Spinal cord (tissue), 10 donors: ENCODE data around the gene MYO3A. TPM values are rescaled to one million over a fixed set of nuclear protein-coding genes. Genes with fewer than 3 reads are reported as not detected.

ENCODE experiments used
- DNase-seq, 6 donors: peaks; one replicate each; pipeline versions ENCODE4 v3.0.0 to v3.0.0-alpha.2; 2013 to 2015; ENCODE audit warnings: low spot score in 6 of 6, low read depth in 4 of 6
- H3K27ac ChIP-seq: one replicate; pipeline ENCODE4 v1.5.1; 2013; ENCODE audit warnings: low read depth, low read length, control low read depth
- H3K27me3 ChIP-seq: one replicate; pipeline ENCODE4 v1.6.1; 2013; ENCODE audit warnings: low read length; ENCODE audit not compliant: control insufficient read depth, insufficient read depth
- H3K36me3 ChIP-seq: one replicate; pipeline ENCODE4 v1.6.1; 2013; ENCODE audit warnings: low read length; ENCODE audit not compliant: control insufficient read depth, insufficient read depth
- H3K4me1 ChIP-seq: one replicate; pipeline ENCODE4 v1.6.1; 2013; ENCODE audit warnings: low read length; ENCODE audit not compliant: control insufficient read depth, insufficient read depth
- H3K4me3 ChIP-seq: one replicate; pipeline ENCODE4 v1.5.1; 2013; ENCODE audit warnings: low read depth, low read length, control low read depth
- H3K9me3 ChIP-seq: one replicate; pipeline ENCODE4 v1.6.1; 2013; ENCODE audit warnings: low read length; ENCODE audit not compliant: control insufficient read depth, insufficient read depth
- WGBS: methylation state at CpG from one replicate; pipeline ENCODE4 v1.1.5; 2013; ENCODE audit warnings: missing lambda C conversion rate; ENCODE audit not compliant: insufficient coverage; 5-methylcytosine and 5-hydroxymethylcytosine counted together
- polyA plus RNA-seq, 2 donors: library from polyadenylated mRNA; unstranded; fragments of 120-200 nt; gene quantifications; one replicate each; pipeline ENCODE4 v1.2.1, GENCODE V29; 2013; ENCODE audit not compliant: insufficient read length in 2 of 2
- total RNA-seq, 2 donors: library from RNA; depleted of rRNA in 1 of 2; stranded (reverse); fragments of 120-200 nt in 1 of 2; fragments of >200 nt in 1 of 2; gene quantifications; one replicate each; pipeline versions ENCODE4 v1.2.3 to v1.2.4, GENCODE V29; 2013 to 2014
- donor health status: healthy.

The MYO3A gene
- total and polyA plus RNA-seq, 4 donors, result 2.0 to 4.7 (median 3.9) TPM

GRCh38 chr10:26015092-26015491 lies 81.1 kb downstream of the MYO3A start:
- Histone ChIP-seq H3K4me1 (no peaks in the 10 kb centered on the region), H3K27ac (no peak overlapping the region), H3K36me3 (no peaks in the 10 kb centered on the region), H3K4me3 (no peak overlapping the region), H3K9me3 (peaks cover 2% of the 10 kb centered on the region), H3K27me3 (no peaks in the 10 kb centered on the region)
- DNase-seq, result no peak
- WGBS, result no CpG with 5 or more reads among the region's 1 CpG

GRCh38 chr10:26022831-26023230 lies 88.8 kb downstream of the MYO3A start:
- Histone ChIP-seq H3K27me3 (no peaks in the 10 kb centered on the region), H3K9me3 (no peaks in the 10 kb centered on the region), H3K4me1 (no peaks in the 10 kb centered on the region), H3K36me3 (no peaks in the 10 kb centered on the region), H3K4me3 (no peak overlapping the region), H3K27ac (no peak overlapping the region)
- DNase-seq, result peak in 1 of 6 donors; percentile 49

GRCh38 chr10:26024303-26024702 lies 90.3 kb downstream of the MYO3A start:
- DNase-seq, result no peak
- no peaks in the 10 kb centered on the region for H3K9me3 ChIP-seq
- no CpG with 5 or more reads among the region's 2 CpGs for WGBS
- no peak overlapping the region for H3K4me3 ChIP-seq
- no peaks in the 10 kb centered on the region for H3K4me1 ChIP-seq
- H3K36me3 ChIP-seq, result no peaks in the 10 kb centered on the region
- no peaks in the 10 kb centered on the region for H3K27me3 ChIP-seq
- no peak overlapping the region for H3K27ac ChIP-seq

- no peak for DNase-seq
- no peaks in the 10 kb centered on the region for H3K4me1 ChIP-seq
- no peak overlapping the region for H3K4me3 ChIP-seq
- no peaks in the 10 kb centered on the region for H3K36me3 ChIP-seq
- H3K27ac ChIP-seq, result no peak overlapping the region
- H3K27me3 ChIP-seq, result no peaks in the 10 kb centered on the region
- no peaks in the 10 kb centered on the region for H3K9me3 ChIP-seq
Measured at GRCh38 chr10:26025523-26025922, 91.5 kb downstream of the MYO3A start.

GRCh38 chr10:26029858-26030257 lies 95.8 kb downstream of the MYO3A start:
- H3K4me3 ChIP-seq, result no peak overlapping the region
- WGBS, result 86% methylated on average over 2 of the region's 3 CpGs
- no peak overlapping the region for H3K27ac ChIP-seq
- H3K27me3 ChIP-seq, result no peaks in the 10 kb centered on the region
- H3K9me3 ChIP-seq, result no peaks in the 10 kb centered on the region
- no peaks in the 10 kb centered on the region for H3K36me3 ChIP-seq
- peak in 1 of 6 donors; percentile 52 for DNase-seq
- no peaks in the 10 kb centered on the region for H3K4me1 ChIP-seq

- Histone ChIP-seq H3K4me1 (no peaks in the 10 kb centered on the region), H3K27ac (no peak overlapping the region), H3K36me3 (no peaks in the 10 kb centered on the region), H3K9me3 (no peaks in the 10 kb centered on the region), H3K27me3 (no peaks in the 10 kb centered on the region), H3K4me3 (no peak overlapping the region)
- WGBS, result 100% methylated on average over 3 of the region's 3 CpGs
- DNase-seq, result no peak
Measured at GRCh38 chr10:26031300-26031699, 97.3 kb downstream of the MYO3A start.

- Histone ChIP-seq H3K4me1 (peaks cover 7% of the 10 kb centered on the region), H3K4me3 (no peak overlapping the region)
- WGBS, result 93% methylated on average over 2 of the region's 2 CpGs
Measured at GRCh38 chr10:26043469-26043868, 109.4 kb downstream of the MYO3A start.

GRCh38 chr10:26044141-26044749 lies 110.2 kb downstream of the MYO3A start:
- H3K4me3 ChIP-seq, result no peak overlapping the region
- peak in 4 of 6 donors; percentile 2 to 76 (median 13) for DNase-seq
- H3K4me1 ChIP-seq, result peaks cover 7% of the 10 kb centered on the region
- H3K27ac ChIP-seq, result no peak overlapping the region
- WGBS, result 51% methylated on average over 2 of the region's 3 CpGs
- H3K27me3 ChIP-seq, result no peaks in the 10 kb centered on the region
- H3K36me3 ChIP-seq, result no peaks in the 10 kb centered on the region
- no peaks in the 10 kb centered on the region for H3K9me3 ChIP-seq

More at GRCh38 chr10:26043469-26043868, 109.4 kb downstream of the MYO3A start:
- Histone ChIP-seq H3K27me3 (no peaks in the 10 kb centered on the region), H3K36me3 (no peaks in the 10 kb centered on the region), H3K27ac (no peak overlapping the region), H3K9me3 (no peaks in the 10 kb centered on the region)
- DNase-seq, result no peak

GRCh38 chr10:26046073-26046700 lies 112.2 kb downstream of the MYO3A start:
- WGBS, result 88% methylated on average over 2 of the region's 7 CpGs

GRCh38 chr10:26048756-26049155 lies 114.7 kb downstream of the MYO3A start:
- no peak overlapping the region for H3K27ac ChIP-seq
- H3K36me3 ChIP-seq, result no peaks in the 10 kb centered on the region
- no peak overlapping the region for H3K4me3 ChIP-seq
- H3K27me3 ChIP-seq, result no peaks in the 10 kb centered on the region
- no peak for DNase-seq
- no peaks in the 10 kb centered on the region for H3K9me3 ChIP-seq
- WGBS, result 90% methylated on average over 2 of the region's 2 CpGs
- peaks cover 6% of the 10 kb centered on the region for H3K4me1 ChIP-seq

More at GRCh38 chr10:26046073-26046700, 112.2 kb downstream of the MYO3A start:
- Histone ChIP-seq H3K4me1 (peaks cover 7% of the 10 kb centered on the region), H3K27me3 (no peaks in the 10 kb centered on the region), H3K27ac (no peak overlapping the region), H3K36me3 (no peaks in the 10 kb centered on the region), H3K9me3 (no peaks in the 10 kb centered on the region), H3K4me3 (no peak overlapping the region)
- DNase-seq, result no peak
